Stimulated activated CD8-positive, alpha-beta memory T cell treated with anti-CD3 and anti-CD28 coated beads, Interleukin-4, amount 100 ng/mL, for 4 hours (primary cell): ENCODE measurements around the gene HNRNPCL2.
"Not testable (repeated sequence)": the region's sequence is repeated elsewhere in the genome, so short reads cannot be mapped to it uniquely, and the experiment has no call there.

Experiments used
- DNase-seq, 2 donors: peaks; one replicate each; pipeline ENCODE4 v3.0.0-alpha.2; 2020; ENCODE audit warnings: low read depth in 2 of 2, low spot score in 1 of 2

HNRNPCL2 gene

GRCh38 chr1:13116754-13117153 lies at the start of gene HNRNPCL2:
TSS of gene HNRNPCL2 (minus strand) at chr1:13116854. CDS start at chr1:13116400, 454 bp downstream.
- DNase-seq: not testable (repeated sequence)

GRCh38 chr1:13165531-13165930 lies 48.9 kb upstream of the HNRNPCL2 start, which contains the start of gene HNRNPCL4:
TSS of gene HNRNPCL4 (minus strand) at chr1:13165631. CDS start at chr1:13165467, 164 bp downstream.
- DNase-seq: not testable (repeated sequence)

GRCh38 chr1:13155909-13156308 lies 39.3 kb upstream of the HNRNPCL2 start, which contains the start of gene PRAMEF26:
TSS of gene PRAMEF26 (minus strand) at chr1:13156009. CDS start at chr1:13153095, 2,914 bp downstream.
- DNase-seq: not testable (repeated sequence)

GRCh38 chr1:13070474-13070873 lies 46.2 kb downstream of the HNRNPCL2 start, which contains the start of gene PRAMEF25:
TSS of gene PRAMEF25 (plus strand) at chr1:13070774. CDS start at chr1:13073694, 2,920 bp downstream.
- DNase-seq: not testable (repeated sequence)
